ENCODE measurements around the gene FOXJ3. TPM values are rescaled to one million over a fixed set of nuclear protein-coding genes. Genes with fewer than 3 reads are reported as not detected.

The FOXJ3 gene
- total and polyA plus RNA-seq, 2 of the 8 experiments (the other 6 are each of a cell fraction or from before 2014, with no cell fraction given) = 48.6 to 51.9 TPM

- Histone ChIP-seq H3K9me3 (ENCODE audit: insufficient read depth in 2 of 2, low read depth in 1 of 2, low read length in 1 of 2) (no peaks in the 10 kb centered on the region), H3K27me3 (replicated peaks in 1 of 4; ENCODE audit: control insufficient read depth in 3 of 4, extremely low read depth in 1 of 4, insufficient read depth in 3 of 4, low read length in 3 of 4) (no peaks in the 10 kb centered on the region), H2BK20ac (ENCODE audit: low read length) (no peak overlapping the region), H2BK15ac (ENCODE audit: low read length) (no peak overlapping the region), H3K27ac (ENCODE audit: low read depth, low read length) (no peak overlapping the region), H2BK12ac (ENCODE audit: low read depth, low read length) (no peak overlapping the region), H3K4me3 (ENCODE audit: extremely low read depth in 1 of 4, insufficient read depth in 2 of 4, low read depth in 3 of 4, low read length in 4 of 4) (no peak overlapping the region), H4K91ac (replicated peaks; ENCODE audit: insufficient read length, low read length) (no peak overlapping the region), H3K4ac (replicated peaks; ENCODE audit: insufficient read length, low read depth, low read length) (no peak overlapping the region), H3K4me1 (replicated peaks in 1 of 4; ENCODE audit: control insufficient read depth in 3 of 4, insufficient read depth in 4 of 4, low read length in 3 of 4) (no peaks in the 10 kb centered on the region; a peak in 1 of 7 replicates), H3K23me2 (ENCODE audit: low read depth, low read length) (no peaks in the 10 kb centered on the region), H3K4me2 (ENCODE audit: insufficient read depth in 1 of 2, low read depth in 2 of 2, low read length in 2 of 2) (no peak overlapping the region), H3K14ac (ENCODE audit: insufficient read length) (no peak overlapping the region), H3K56ac (replicated peaks; ENCODE audit: insufficient read length, low read depth, low read length) (peak overlapping the region; percentile 42), H3K9ac (replicated peaks in 1 of 4; ENCODE audit: extremely low read depth in 1 of 4, low read depth in 3 of 4, low read length in 3 of 4) (no peak overlapping the region), H3K23ac (ENCODE audit: insufficient read length) (no peak overlapping the region), H4K20me1 (replicated peaks in 1 of 2; ENCODE audit: control insufficient read depth in 1 of 2, insufficient read depth in 2 of 2, low read length in 2 of 2) (peaks cover 24 to 30% of the 10 kb centered on the region in 2 experiments), H3K79me2 (ENCODE audit: control insufficient read depth in 1 of 2, insufficient read depth in 2 of 2, low read length in 2 of 2) (peaks cover 14 to 94% of the 10 kb centered on the region in 2 experiments), H3K36me3 (ENCODE audit: control insufficient read depth in 2 of 4, insufficient read depth in 4 of 4, low read length in 3 of 4) (no peaks in the 10 kb centered on the region), H2BK5ac (ENCODE audit: low read depth, low read length) (no peak overlapping the region), H3K79me1 (ENCODE audit: low read depth, low read length) (0 out of 2 replicates have a peak, but pooled peaks cover 2% of the 10 kb centered on the region), H2BK120ac (replicated peaks; ENCODE audit: low read depth, low read length) (no peak overlapping the region), H4K5ac (ENCODE audit: insufficient read length, low read depth, low read length) (no peak overlapping the region), H2AFZ (ENCODE audit: low read length) (no peak overlapping the region), H4K8ac (ENCODE audit: extremely low read depth, insufficient read depth, low read length) (no peak overlapping the region), H3K18ac (ENCODE audit: extremely low read depth, low read length) (no peak overlapping the region), H2AK5ac (ENCODE audit: low read depth, low read length) (no peak overlapping the region)
- FAIRE-seq (no peak), DNase-seq (ENCODE audit: low read depth in 1 of 2, low spot score in 2 of 2) (no peak)
- WGBS, 2 experiments (ENCODE audit: extremely low coverage in 1 of 2, insufficient coverage in 1 of 2, insufficient read length in 1 of 2, insufficient replicate concordance in 2 of 2, low coverage in 1 of 2, low lambda C conversion rate in 2 of 2, missing lambda C conversion rate in 1 of 2) = 87% methylated on average over 2 of the region's 2 CpGs; no CpG with 5 or more reads in 1 of the 2 experiments
- POLR2A ChIA-PET (ENCODE audit: partially characterized antibody) = interaction anchor here (1.1 to 1.2 kb wide), 2 partner anchors 9 to 12 kb away, joined by 3 to 4 read pairs; no protein-coding TSS in a partner anchor
- CTCF ChIA-PET (ENCODE audit: partially characterized antibody) = no interaction called here
- TF ChIP-seq TEAD4 (IDR thresholded peaks at IDR 0.05; ENCODE audit: low read depth, low read length) (no peak), TCF12 (IDR thresholded peaks at IDR 0.05; ENCODE audit: low read depth, low read length) (no peak), YY1 (IDR thresholded peaks at IDR 0.05; ENCODE audit: low read depth, low read length) (no peak), CHD1 (IDR thresholded peaks at IDR 0.05; ENCODE audit: low read depth, low read length) (no peak), BACH1 (IDR thresholded peaks at IDR 0.05; ENCODE audit: low read length) (no peak), SIN3A (conservative IDR thresholded peaks at IDR 0.05 in 1 of 2, IDR thresholded peaks at IDR 0.05 in 1 of 2; ENCODE audit: low read depth in 1 of 2, low read length in 2 of 2) (no peak)
Observed at GRCh38 chr1:42320708-42321107, 14.3 kb downstream of the FOXJ3 start.

Measured in H1 (cell line).